A549 (cell line): ENCODE data around the gene LY86. TPM values are rescaled to one million over a fixed set of nuclear protein-coding genes. Genes with fewer than 3 reads are reported as not detected.

Source experiments
- ATAC-seq, 2 experiments: fragments of 200-7000 bp in 1 of 2; fragments of >200 bp in 1 of 2; cut with Nextera tagmentation in 1 of 2; cut with Tn5 transposase in 1 of 2; 3 replicates each; pipeline versions ENCODE4 v1.8.0 to v1.9.1; 2018 to 2020; ENCODE audit warnings: mild to moderate bottlenecking in 1 of 2, moderate library complexity in 1 of 2
- CTCF ChIA-PET: fragments of 300-600 bp; sonication (Branson Sonifier 250); formaldehyde crosslinking; extraction: SDS; loops from one replicate; lab custom pipeline; 2021; ENCODE audit warnings: antibody characterized with exemption, inconsistent platforms; lab: Yijun Ruan, JAX
- POLR2A ChIA-PET: fragments of 350-600 bp; formaldehyde crosslinking; extraction: SDS; loops from one replicate; lab custom pipeline; 2021; ENCODE audit warnings: antibody characterized with exemption, inconsistent platforms; lab: Yijun Ruan, JAX
- DNase-seq, 2 experiments: peaks; one replicate each; pipeline versions ENCODE4 v3.0.0 to v3.0.0-alpha.2; 2011 to 2016; ENCODE audit warnings: low read depth in 1 of 2, low spot score in 1 of 2
- FAIRE-seq: peaks from 2 replicates; lab custom pipeline; 2011; peaks lifted over from hg19 to GRCh38; lab: Jason Lieb, UNC
- H3K27ac ChIP-seq, 2 experiments: fragments of >200 bp; sonication (Bioruptor Twin); formaldehyde crosslinking; 3 replicates each; pipeline ENCODE4 v1.5.1; 2016 to 2017
- H3K4me1 ChIP-seq: fragments of >200 bp; sonication (Bioruptor Twin); formaldehyde crosslinking; 3 replicates; pipeline ENCODE4 v1.6.1; 2016
- H3K4me2 ChIP-seq: fragments of >200 bp; sonication (Bioruptor Twin); formaldehyde crosslinking; 3 replicates; pipeline ENCODE4 v1.6.1; 2016
- H3K4me3 ChIP-seq: fragments of >200 bp; sonication (Bioruptor Twin); formaldehyde crosslinking; 3 replicates; pipeline ENCODE4 v1.5.1; 2016
- H3K9me3 ChIP-seq: fragments of >200 bp; sonication (Bioruptor Twin); formaldehyde crosslinking; 3 replicates; pipeline ENCODE4 v1.6.1; 2016
- BHLHE40 ChIP-seq: IDR thresholded peaks from 2 replicates; pipeline ENCODE4 v1.6.1; 2012; ENCODE audit warnings: low read depth, low read length, inconsistent platforms
- CBX2 ChIP-seq: fragments of 200-600 bp; sonication (generic); IDR thresholded peaks from 2 replicates; pipeline ENCODE4 v1.6.1; 2016; ENCODE audit warnings: low read depth, mild to moderate bottlenecking, borderline replicate concordance
- CBX8 ChIP-seq: fragments of 200-600 bp; sonication (generic); IDR thresholded peaks from 2 replicates; pipeline ENCODE4 v1.6.1; 2016
- CHD2 ChIP-seq: fragments of 150-350 bp; IDR thresholded peaks from 2 replicates; pipeline ENCODE4 v1.6.1; 2014; ENCODE audit warnings: low read length; ENCODE audit not compliant: partially characterized antibody
- CHD4 ChIP-seq: fragments of 200-600 bp; sonication (generic); IDR thresholded peaks from 2 replicates; pipeline ENCODE4 v1.6.1; 2016; ENCODE audit warnings: antibody characterized with exemption, mild to moderate bottlenecking, borderline replicate concordance
- CTCF ChIP-seq: fragments of >200 bp; sonication (Bioruptor Twin); formaldehyde crosslinking; IDR thresholded peaks from 3 replicates; pipeline ENCODE4 v1.5.1; 2016
- EHF ChIP-seq: fragments of 250-450 bp; sonication (Bioruptor Pico); IDR thresholded peaks from 2 replicates; pipeline ENCODE4 v1.5.0; 2020; ENCODE audit warnings: mild to moderate bottlenecking
- EP300 ChIP-seq, 2 experiments: fragments of >200 bp; sonication (Bioruptor Twin); formaldehyde crosslinking; IDR thresholded peaks; 2 replicates in 1 of 2; 3 replicates in 1 of 2; pipeline ENCODE4 v1.6.1; 2016 to 2017
- FOSB ChIP-seq: fragments of 250-450 bp; sonication (Bioruptor Pico); IDR thresholded peaks from 2 replicates; pipeline ENCODE4 v1.5.0; 2020; ENCODE audit warnings: mild to moderate bottlenecking, moderate library complexity
- HES2 ChIP-seq: fragments of >200 bp; sonication (Bioruptor Twin); formaldehyde crosslinking; IDR thresholded peaks from 2 replicates; pipeline ENCODE4 v1.6.1; 2016
- HEYL ChIP-seq: fragments of 250-450 bp; sonication (Bioruptor Pico); IDR thresholded peaks from 2 replicates; pipeline ENCODE4 v1.8.0; 2021; ENCODE audit warnings: mild to moderate bottlenecking, moderate library complexity
- HMGXB4 ChIP-seq: fragments of 250-450 bp; sonication (Bioruptor Pico); IDR thresholded peaks from 2 replicates; pipeline ENCODE4 v1.5.0; 2021; ENCODE audit warnings: mild to moderate bottlenecking, moderate library complexity, borderline replicate concordance
- HOXB5 ChIP-seq: fragments of 250-450 bp; sonication (Bioruptor Pico); IDR thresholded peaks from 2 replicates; pipeline ENCODE4 v1.5.0; 2020; ENCODE audit warnings: mild to moderate bottlenecking, moderate library complexity
- JUN ChIP-seq, 2 experiments: fragments of >200 bp; sonication (Bioruptor Twin); formaldehyde crosslinking; IDR thresholded peaks; 2 replicates in 1 of 2; 3 replicates in 1 of 2; pipeline ENCODE4 v1.6.1; 2016 to 2017
- MYC ChIP-seq: IDR thresholded peaks from 2 replicates; pipeline ENCODE4 v1.6.1; 2012; ENCODE audit warnings: mild to moderate bottlenecking, inconsistent platforms, low read length, improper control_type of control experiment, borderline replicate concordance
- NPAS2 ChIP-seq: fragments of 250-450 bp; sonication (Bioruptor Pico); IDR thresholded peaks from 2 replicates; pipeline ENCODE4 v1.8.0; 2022; ENCODE audit warnings: mild to moderate bottlenecking, moderate library complexity, borderline replicate concordance
- POLR2AphosphoS2 ChIP-seq: conservative IDR thresholded peaks from 2 replicates; pipeline ENCODE4 v1.6.1; 2012; ENCODE audit warnings: low read length, improper control_type of control experiment, inconsistent platforms
- RAD21 ChIP-seq, 2 experiments: fragments of >200 bp in 1 of 2; sonication (Bioruptor Twin) in 1 of 2; formaldehyde crosslinking in 1 of 2; IDR thresholded peaks in 1 of 2; conservative IDR thresholded peaks in 1 of 2; 2 replicates in 1 of 2; 3 replicates in 1 of 2; pipeline ENCODE4 v1.6.1; 2012 to 2018; ENCODE audit warnings: inconsistent platforms in 1 of 2
- RCOR1 ChIP-seq: fragments of 150-350 bp; IDR thresholded peaks from 2 replicates; pipeline ENCODE4 v1.6.1; 2014; ENCODE audit warnings: antibody characterized with exemption, low read length, low read depth
- REST ChIP-seq: fragments of 200-600 bp; sonication (generic); IDR thresholded peaks from 2 replicates; pipeline ENCODE4 v1.6.1; 2016; ENCODE audit warnings: antibody characterized with exemption, mild to moderate bottlenecking, moderate library complexity
- RFX5 ChIP-seq: fragments of 450-650 bp; IDR thresholded peaks from 2 replicates; pipeline ENCODE4 v1.7.1; 2014; ENCODE audit warnings: antibody characterized with exemption, mild to moderate bottlenecking, moderate library complexity
- RNF2 ChIP-seq: fragments of 200-600 bp; sonication (generic); IDR thresholded peaks from 2 replicates; pipeline ENCODE4 v1.6.1; 2016; ENCODE audit warnings: low read depth, mild to moderate bottlenecking, antibody characterized with exemption, moderate library complexity, borderline replicate concordance
- SMC3 ChIP-seq: fragments of >200 bp; sonication (Bioruptor Twin); formaldehyde crosslinking; IDR thresholded peaks from 3 replicates; pipeline ENCODE4 v1.6.1; 2018; ENCODE audit warnings: inconsistent platforms
- USF2 ChIP-seq: fragments of 450-650 bp; IDR thresholded peaks from 2 replicates; pipeline ENCODE4 v1.6.1; 2014; ENCODE audit warnings: antibody characterized with exemption
- ZC3H11A ChIP-seq: fragments of 450-650 bp; IDR thresholded peaks from 2 replicates; pipeline ENCODE4 v1.6.1; 2014; ENCODE audit warnings: antibody characterized with exemption, mild to moderate bottlenecking
- ZNF302 ChIP-seq: fragments of 250-450 bp; sonication (Bioruptor Pico); IDR thresholded peaks from 2 replicates; pipeline ENCODE4 v1.9.0; 2021; ENCODE audit warnings: inconsistent platforms, mild to moderate bottlenecking, moderate library complexity
- WGBS: methylation state at CpG from one replicate; pipeline ENCODE4 v1.1.6; 2017; ENCODE audit errors: missing lambda C conversion rate; 5-methylcytosine and 5-hydroxymethylcytosine counted together
- polyA plus RNA-seq, 4 experiments: library from polyadenylated mRNA; depleted of rRNA in 3 of 4; stranded (reverse); fragments of >200 nt; fragmentation: RNase III in 1 of 4; extraction: RNeasy Plus Mini Kit Qiagen cat#74134 plus additional on column Dnase treatment in 1 of 4; gene quantifications; 2 replicates in 3 of 4; 3 replicates in 1 of 4; pipeline ENCODE4 v1.2.3, GENCODE V29; 2011 to 2017

The LY86 gene
- polyA plus RNA-seq, 2 of the 4 experiments (the other 2 are of a cell fraction), result not detected

GRCh38 chr6:6631534-6632276 lies 43.2 kb downstream of the LY86 start:
- ATAC-seq, result no peak
- TF ChIP-seq JUN (IDR thresholded peaks at IDR 0.05) (no peak), HEYL (CRISPR knock-in tag) (no peak), SMC3 (no peak), CHD4 (no peak), CTCF (no peak), FOSB (CRISPR knock-in tag) (no peak), RNF2 (no peak), HMGXB4 (CRISPR knock-in tag) (no peak), RFX5 (no peak), EP300 (IDR thresholded peaks at IDR 0.05) (no peak)
- Histone ChIP-seq H3K4me3 (no peak overlapping the region), H3K4me1 (no peaks in the 10 kb centered on the region), H3K4me2 (no peak overlapping the region), H3K27ac (no peak overlapping the region), H3K9me3 (no peaks in the 10 kb centered on the region)
- 21% methylated on average over 1 of the region's 2 CpGs for WGBS
- no peak for FAIRE-seq
- CTCF ChIA-PET, result no interaction called here
- POLR2A ChIA-PET, result no interaction called here
- DNase-seq, result no peak

GRCh38 chr6:6633898-6634734 lies 45.6 kb downstream of the LY86 start:
- no peaks in the 10 kb centered on the region for H3K4me1 ChIP-seq
- DNase-seq (no peak), ATAC-seq (no peak), FAIRE-seq (no peak)
- no peak overlapping the region for H3K27ac ChIP-seq
- no peaks in the 10 kb centered on the region for H3K9me3 ChIP-seq
- TF ChIP-seq JUN (IDR thresholded peaks at IDR 0.05) (no peak), HES2 (no peak), BHLHE40 (no peak), CHD2 (no peak), RAD21 (conservative IDR thresholded peaks at IDR 0.05 in 1 of 2, IDR thresholded peaks at IDR 0.05 in 1 of 2) (no peak), NPAS2 (CRISPR knock-in tag) (no peak), HOXB5 (CRISPR knock-in tag) (no peak), MYC (no peak), EHF (CRISPR knock-in tag) (no peak), POLR2AphosphoS2 (no peak), CBX8 (no peak), ZC3H11A (no peak), RCOR1 (no peak), RFX5 (no peak), REST (no peak), EP300 (IDR thresholded peaks at IDR 0.05) (no peak), ZNF302 (CRISPR knock-in tag) (no peak), CBX2 (no peak), USF2 (no peak)
- no peak overlapping the region for H3K4me2 ChIP-seq
- WGBS, result 54% methylated on average over 6 of the region's 6 CpGs
- CTCF ChIA-PET, result no interaction called here
- no peak overlapping the region for H3K4me3 ChIP-seq
- POLR2A ChIA-PET, result no interaction called here
